ENCODE measurements around the gene RXFP1.

RXFP1 gene

DNA sequence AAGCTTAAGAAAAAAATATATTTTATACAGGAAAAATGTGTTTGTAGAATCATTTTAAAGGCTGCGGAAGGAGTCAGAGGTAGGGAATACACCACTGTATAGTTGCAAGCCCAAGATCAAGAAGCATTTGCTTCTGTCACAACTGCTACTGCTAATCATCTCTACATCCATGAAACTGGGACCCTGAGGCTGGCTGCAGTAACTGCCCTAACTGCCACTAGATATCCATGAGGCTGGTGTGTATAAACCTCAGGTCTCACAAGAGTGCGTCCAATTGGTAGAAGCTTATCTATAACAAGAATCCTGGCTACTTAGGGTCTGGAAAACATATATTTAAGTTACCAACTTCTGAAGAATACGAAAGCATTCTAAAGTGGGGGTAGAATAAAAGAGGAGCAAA, 69.1 kb downstream of the RXFP1 start:
- Histone ChIP-seq H3K9me3 (ENCODE audit: control insufficient read depth, insufficient read depth, low read length) (no peaks in the 10 kb centered on the region), H3K4me3 (ENCODE audit: low read depth, low read length) (no peak overlapping the region), H3K4me1 (ENCODE audit: control insufficient read depth, insufficient read depth, low read length) (no peaks in the 10 kb centered on the region), H3K36me3 (ENCODE audit: control insufficient read depth, insufficient read depth, low read length) (no peaks in the 10 kb centered on the region), H3K9ac (ENCODE audit: low read depth, low read length) (no peak overlapping the region), H3K27me3 (ENCODE audit: control insufficient read depth, insufficient read depth, low read length) (no peaks in the 10 kb centered on the region)

DNA sequence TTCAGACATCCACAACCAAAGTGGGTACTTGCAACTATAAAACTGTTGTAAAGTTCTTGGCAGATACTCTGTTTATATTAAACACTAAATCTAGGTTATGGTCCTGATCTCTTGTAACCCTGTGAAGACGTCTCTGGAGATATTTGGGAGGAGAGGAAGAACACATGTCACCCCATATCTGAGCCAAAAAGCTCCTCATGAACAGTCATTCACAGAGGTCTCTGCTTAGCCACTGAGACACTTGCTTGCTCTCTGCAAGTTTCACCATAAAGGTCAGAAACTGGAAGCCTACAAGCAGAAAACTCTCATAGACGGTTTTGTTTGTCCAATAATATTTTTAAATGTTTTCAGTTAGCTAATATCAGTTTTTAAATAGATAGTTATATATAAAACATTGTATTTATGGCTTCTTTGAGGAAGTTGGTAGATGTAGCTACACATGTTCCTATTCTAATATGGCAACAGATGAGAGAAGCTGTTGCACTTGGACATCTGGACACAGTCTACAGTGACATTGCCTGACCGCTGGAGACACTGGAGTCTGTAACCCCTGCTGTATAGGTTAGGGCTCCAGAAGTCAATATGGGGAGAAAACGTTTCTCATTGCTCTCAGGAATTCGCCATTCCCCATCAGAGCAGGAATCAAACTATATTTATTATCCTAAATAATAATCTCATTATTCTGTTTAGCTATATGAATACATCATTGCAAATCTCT, 76.4 kb downstream of the RXFP1 start:
- Histone ChIP-seq H3K4me3 (ENCODE audit: low read depth, low read length) (no peak overlapping the region), H3K27me3 (ENCODE audit: control insufficient read depth, insufficient read depth, low read length) (no peaks in the 10 kb centered on the region), H3K9ac (ENCODE audit: low read depth, low read length) (no peak overlapping the region), H3K4me1 (ENCODE audit: control insufficient read depth, insufficient read depth, low read length) (no peaks in the 10 kb centered on the region), H3K9me3 (ENCODE audit: control insufficient read depth, insufficient read depth, low read length) (no peaks in the 10 kb centered on the region), H3K36me3 (ENCODE audit: control insufficient read depth, insufficient read depth, low read length) (no peaks in the 10 kb centered on the region)

- H3K4me3 ChIP-seq (ENCODE audit: low read depth, low read length): no peak overlapping the region
- no peaks in the 10 kb centered on the region for H3K36me3 ChIP-seq (ENCODE audit: control insufficient read depth, insufficient read depth, low read length)
- H3K4me1 ChIP-seq (ENCODE audit: control insufficient read depth, insufficient read depth, low read length): no peaks in the 10 kb centered on the region
- no peaks in the 10 kb centered on the region for H3K27me3 ChIP-seq (ENCODE audit: control insufficient read depth, insufficient read depth, low read length)
- H3K9me3 ChIP-seq (ENCODE audit: control insufficient read depth, insufficient read depth, low read length): no peaks in the 10 kb centered on the region
- H3K9ac ChIP-seq (ENCODE audit: low read depth, low read length): no peak overlapping the region
Measured at GRCh38 chr4:158599150-158599549, 77.5 kb downstream of the RXFP1 start.

DNA sequence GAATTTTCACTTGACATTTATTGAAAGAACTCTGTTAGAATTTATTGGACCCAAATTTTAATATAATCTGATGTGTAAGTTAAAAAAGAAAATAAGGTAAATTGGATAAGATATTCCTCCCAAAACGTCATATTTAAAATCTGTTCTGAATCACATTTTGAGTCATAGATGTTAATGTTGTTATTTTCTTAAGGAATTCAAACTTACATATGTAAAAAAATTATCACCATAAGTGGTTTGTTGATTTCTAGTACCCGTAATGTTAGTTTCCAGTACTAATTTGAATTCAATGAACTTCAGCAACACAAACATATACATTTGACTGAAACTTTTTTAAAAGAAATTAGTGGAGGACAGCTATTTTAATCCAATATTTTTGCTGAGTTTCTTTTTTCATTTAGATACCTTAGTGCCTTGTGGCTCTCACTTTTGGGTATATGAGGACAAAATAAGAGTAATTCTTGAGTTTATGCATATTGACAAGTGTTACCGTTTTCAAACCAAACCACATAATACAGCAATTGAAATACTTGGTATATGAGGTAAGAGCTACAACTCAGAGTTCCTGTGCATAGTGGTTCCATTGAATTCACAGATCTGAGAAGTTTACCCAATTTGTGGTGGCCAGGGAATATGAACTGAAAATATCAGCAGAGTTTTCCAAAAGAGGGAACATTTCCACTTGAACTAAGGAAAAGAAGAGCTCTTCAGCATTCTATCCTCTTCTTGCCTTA, 78.2 kb downstream of the RXFP1 start:
- Histone ChIP-seq H3K36me3 (ENCODE audit: control insufficient read depth, insufficient read depth, low read length) (no peaks in the 10 kb centered on the region), H3K4me3 (ENCODE audit: low read depth, low read length) (no peak overlapping the region), H3K9ac (ENCODE audit: low read depth, low read length) (no peak overlapping the region), H3K4me1 (ENCODE audit: control insufficient read depth, insufficient read depth, low read length) (no peaks in the 10 kb centered on the region), H3K9me3 (ENCODE audit: control insufficient read depth, insufficient read depth, low read length) (no peaks in the 10 kb centered on the region), H3K27me3 (ENCODE audit: control insufficient read depth, insufficient read depth, low read length) (no peaks in the 10 kb centered on the region)

DNA sequence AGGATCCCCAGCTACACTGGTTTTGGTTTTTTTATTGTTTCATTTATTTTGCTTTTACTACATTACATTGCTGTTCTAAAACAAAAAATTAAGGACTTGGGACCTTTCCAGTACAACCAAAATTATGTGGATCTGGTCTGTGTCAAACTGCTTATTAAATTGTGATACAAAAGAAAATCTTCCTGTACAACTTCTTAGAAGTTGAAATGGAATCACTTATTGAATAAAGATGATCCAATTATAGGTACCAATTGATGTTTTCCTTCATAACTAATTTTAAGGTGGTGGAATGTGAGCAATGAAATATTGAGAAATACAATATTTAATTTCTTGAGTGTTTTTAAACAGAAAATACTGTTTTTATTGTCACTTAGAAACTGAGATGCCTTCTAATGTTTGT, 82.7 kb downstream of the RXFP1 start:
- no peaks in the 10 kb centered on the region for H3K4me1 ChIP-seq (ENCODE audit: control insufficient read depth, insufficient read depth, low read length)
- H3K27me3 ChIP-seq (ENCODE audit: control insufficient read depth, insufficient read depth, low read length): no peaks in the 10 kb centered on the region
- no peak overlapping the region for H3K9ac ChIP-seq (ENCODE audit: low read depth, low read length)
- no peaks in the 10 kb centered on the region for H3K9me3 ChIP-seq (ENCODE audit: control insufficient read depth, insufficient read depth, low read length)
- no peaks in the 10 kb centered on the region for H3K36me3 ChIP-seq (ENCODE audit: control insufficient read depth, insufficient read depth, low read length)
- H3K4me3 ChIP-seq (ENCODE audit: low read depth, low read length): no peak overlapping the region

DNA sequence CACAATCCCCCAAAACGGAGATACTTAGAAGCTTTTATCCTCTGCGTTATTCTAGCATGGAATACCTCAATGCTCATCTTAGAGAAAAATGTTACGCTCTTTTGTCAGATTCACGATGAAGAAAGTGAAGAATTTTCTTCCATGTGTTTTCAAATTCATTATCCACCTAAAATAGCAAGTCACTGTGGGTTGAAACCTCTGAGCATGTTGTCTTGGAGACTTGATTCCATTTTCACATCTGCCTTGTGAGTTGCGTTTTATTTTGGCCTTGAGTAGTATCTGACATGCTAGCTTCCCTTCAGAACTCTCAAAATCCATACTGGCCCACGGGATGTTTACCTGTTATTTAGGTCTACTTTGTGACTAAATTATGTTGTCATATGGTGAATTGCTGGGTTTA, 83.7 kb downstream of the RXFP1 start:
- H3K9ac ChIP-seq (ENCODE audit: low read depth, low read length): no peak overlapping the region
- H3K36me3 ChIP-seq (ENCODE audit: control insufficient read depth, insufficient read depth, low read length): no peaks in the 10 kb centered on the region
- no peaks in the 10 kb centered on the region for H3K4me1 ChIP-seq (ENCODE audit: control insufficient read depth, insufficient read depth, low read length)
- H3K9me3 ChIP-seq (ENCODE audit: control insufficient read depth, insufficient read depth, low read length): no peaks in the 10 kb centered on the region
- no peak overlapping the region for H3K4me3 ChIP-seq (ENCODE audit: low read depth, low read length)
- H3K27me3 ChIP-seq (ENCODE audit: control insufficient read depth, insufficient read depth, low read length): no peaks in the 10 kb centered on the region

DNA sequence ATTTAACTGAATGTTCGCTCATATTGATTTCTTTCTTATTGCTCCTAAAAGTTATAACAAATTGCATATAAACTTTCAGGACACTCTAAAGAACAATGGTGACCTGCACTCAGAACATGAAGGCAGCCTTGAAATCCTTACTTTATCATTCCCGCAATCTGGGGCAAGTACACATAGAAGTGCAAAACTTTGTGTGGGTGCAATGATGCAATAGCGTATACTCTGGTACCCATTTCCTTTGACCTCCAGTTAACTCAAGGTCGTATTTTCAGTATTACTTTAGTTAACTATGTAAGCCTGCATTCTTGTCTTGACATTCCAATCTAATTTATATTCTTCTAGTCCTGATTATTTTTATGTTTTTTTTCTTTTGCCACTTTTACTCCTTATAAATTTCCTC, 85.3 kb downstream of the RXFP1 start:
- H3K36me3 ChIP-seq (ENCODE audit: control insufficient read depth, insufficient read depth, low read length): no peaks in the 10 kb centered on the region
- H3K9me3 ChIP-seq (ENCODE audit: control insufficient read depth, insufficient read depth, low read length): no peaks in the 10 kb centered on the region

GRCh38 chr4:158609116-158609515, 87.4 kb downstream of the RXFP1 start:
- Histone ChIP-seq H3K27me3 (ENCODE audit: control insufficient read depth, insufficient read depth, low read length) (no peaks in the 10 kb centered on the region), H3K9ac (ENCODE audit: low read depth, low read length) (no peak overlapping the region), H3K4me1 (ENCODE audit: control insufficient read depth, insufficient read depth, low read length) (no peaks in the 10 kb centered on the region), H3K36me3 (ENCODE audit: control insufficient read depth, insufficient read depth, low read length) (no peaks in the 10 kb centered on the region), H3K4me3 (ENCODE audit: low read depth, low read length) (no peak overlapping the region), H3K9me3 (ENCODE audit: control insufficient read depth, insufficient read depth, low read length) (no peaks in the 10 kb centered on the region)

More for the DNA sequence above, 85.3 kb downstream of the RXFP1 start:
- Histone ChIP-seq H3K9ac (ENCODE audit: low read depth, low read length) (no peak overlapping the region), H3K4me1 (ENCODE audit: control insufficient read depth, insufficient read depth, low read length) (no peaks in the 10 kb centered on the region), H3K4me3 (ENCODE audit: low read depth, low read length) (no peak overlapping the region), H3K27me3 (ENCODE audit: control insufficient read depth, insufficient read depth, low read length) (no peaks in the 10 kb centered on the region)

- no peaks in the 10 kb centered on the region for H3K36me3 ChIP-seq (ENCODE audit: control insufficient read depth, insufficient read depth, low read length)
- no peaks in the 10 kb centered on the region for H3K9me3 ChIP-seq (ENCODE audit: control insufficient read depth, insufficient read depth, low read length)
- H3K4me3 ChIP-seq (ENCODE audit: low read depth, low read length): no peak overlapping the region
- no peak overlapping the region for H3K9ac ChIP-seq (ENCODE audit: low read depth, low read length)
- no peaks in the 10 kb centered on the region for H3K4me1 ChIP-seq (ENCODE audit: control insufficient read depth, insufficient read depth, low read length)
- H3K27me3 ChIP-seq (ENCODE audit: control insufficient read depth, insufficient read depth, low read length): no peaks in the 10 kb centered on the region
Measured at GRCh38 chr4:158610790-158611189, 89.1 kb downstream of the RXFP1 start.

DNA sequence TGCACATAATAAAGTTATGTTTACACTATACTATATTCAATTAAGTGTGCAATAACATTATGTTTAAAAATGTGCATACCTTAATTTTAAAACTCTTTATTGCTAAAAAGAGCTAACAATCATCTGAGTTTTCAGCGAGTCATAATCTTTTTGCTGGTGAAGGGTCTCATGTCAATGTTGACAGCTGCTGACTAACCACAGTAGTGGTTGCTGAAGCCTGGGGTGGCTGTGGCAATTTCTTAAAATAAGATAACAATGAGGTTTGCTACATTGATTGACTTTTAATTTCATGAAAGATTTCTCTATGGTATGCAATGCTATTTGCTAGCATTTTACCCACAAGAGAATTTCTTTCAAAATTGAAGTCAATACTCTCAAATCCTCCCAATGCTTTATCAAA, 91.4 kb downstream of the RXFP1 start:
- no peaks in the 10 kb centered on the region for H3K36me3 ChIP-seq (ENCODE audit: control insufficient read depth, insufficient read depth, low read length)
- no peaks in the 10 kb centered on the region for H3K27me3 ChIP-seq (ENCODE audit: control insufficient read depth, insufficient read depth, low read length)
- H3K4me3 ChIP-seq (ENCODE audit: low read depth, low read length): no peak overlapping the region

GRCh38 chr4:158617956-158618355, 96.3 kb downstream of the RXFP1 start:
- no peaks in the 10 kb centered on the region for H3K27me3 ChIP-seq (ENCODE audit: control insufficient read depth, insufficient read depth, low read length)
- H3K9ac ChIP-seq (ENCODE audit: low read depth, low read length): no peak overlapping the region

More for the DNA sequence above, 91.4 kb downstream of the RXFP1 start:
- no peaks in the 10 kb centered on the region for H3K9me3 ChIP-seq (ENCODE audit: control insufficient read depth, insufficient read depth, low read length)
- H3K4me1 ChIP-seq (ENCODE audit: control insufficient read depth, insufficient read depth, low read length): no peaks in the 10 kb centered on the region
- no peak overlapping the region for H3K9ac ChIP-seq (ENCODE audit: low read depth, low read length)

GRCh38 chr4:158621729-158622128, 100.0 kb downstream of the RXFP1 start:
- Histone ChIP-seq H3K36me3 (ENCODE audit: control insufficient read depth, insufficient read depth, low read length) (no peaks in the 10 kb centered on the region), H3K4me3 (ENCODE audit: low read depth, low read length) (no peak overlapping the region), H3K9me3 (ENCODE audit: control insufficient read depth, insufficient read depth, low read length) (no peaks in the 10 kb centered on the region), H3K27me3 (ENCODE audit: control insufficient read depth, insufficient read depth, low read length) (no peaks in the 10 kb centered on the region), H3K4me1 (ENCODE audit: control insufficient read depth, insufficient read depth, low read length) (no peaks in the 10 kb centered on the region), H3K9ac (ENCODE audit: low read depth, low read length) (no peak overlapping the region)

More at GRCh38 chr4:158617956-158618355, 96.3 kb downstream of the RXFP1 start:
- H3K36me3 ChIP-seq (ENCODE audit: control insufficient read depth, insufficient read depth, low read length): no peaks in the 10 kb centered on the region
- no peaks in the 10 kb centered on the region for H3K9me3 ChIP-seq (ENCODE audit: control insufficient read depth, insufficient read depth, low read length)
- H3K4me1 ChIP-seq (ENCODE audit: control insufficient read depth, insufficient read depth, low read length): no peaks in the 10 kb centered on the region
- no peak overlapping the region for H3K4me3 ChIP-seq (ENCODE audit: low read depth, low read length)

All from iPS-15b (cell line).